Ishikawa (cell line): ENCODE data around the gene NCAPG2.

Experiments used
- CEBPB ChIP-seq: IDR thresholded peaks from 2 replicates; pipeline ENCODE4 v1.6.1; 2012
- CREB1 ChIP-seq: IDR thresholded peaks from 2 replicates; pipeline ENCODE4 v1.6.1; 2012; ENCODE audit warnings: low read depth
- EGR1 ChIP-seq: IDR thresholded peaks from 2 replicates; pipeline ENCODE4 v1.6.1; 2012
- NFIC ChIP-seq: IDR thresholded peaks from 2 replicates; pipeline ENCODE4 v1.6.1; 2012
- YY1 ChIP-seq: IDR thresholded peaks from 2 replicates; pipeline ENCODE4 v1.6.1; 2012; ENCODE audit warnings: low read depth

DNA sequence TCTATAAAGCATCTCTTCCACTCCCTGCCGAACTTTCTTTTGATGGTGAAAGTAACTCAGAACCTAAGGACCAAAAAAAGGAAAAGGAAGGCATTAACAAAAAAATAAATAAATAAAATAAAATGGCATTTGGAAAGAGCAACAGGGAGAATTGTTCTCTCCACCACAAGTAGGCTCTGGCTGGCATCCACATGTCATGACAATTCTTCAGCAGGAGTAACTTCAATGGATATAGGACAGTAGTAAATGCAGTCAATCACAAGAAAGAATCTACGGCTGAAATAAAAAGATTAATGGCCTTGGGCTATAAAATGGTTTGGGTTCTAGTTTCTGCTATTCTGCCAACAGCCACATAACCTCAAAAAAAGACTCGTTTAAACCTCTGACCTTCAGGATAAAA is 23.9 kb downstream of the NCAPG2 start:
- TF ChIP-seq YY1 (no peak), CEBPB (no peak), CREB1 (no peak), NFIC (no peak), EGR1 (no peak)
